HEK293 (cell line): ENCODE data around the gene ACTL6B.

Experiments used
- CTCF ChIA-PET: fragments of 350-600 bp; formaldehyde crosslinking; extraction: SDS; loops from one replicate; lab custom pipeline; 2021; ENCODE audit warnings: antibody characterized with exemption; lab: Yijun Ruan, JAX
- POLR2A ChIA-PET: fragments of 300-600 bp; formaldehyde crosslinking; extraction: SDS; loops from one replicate; lab custom pipeline; 2020; ENCODE audit warnings: antibody characterized with exemption, inconsistent platforms; lab: Yijun Ruan, JAX
- H3K27ac ChIP-seq: fragments of 200-500 bp; sonication (Bioruptor generic); 2 replicates; pipeline ENCODE4 v1.5.1; 2014; ENCODE audit warnings: low read depth, low read length, control low read depth, inconsistent platforms; ENCODE audit errors: extremely low read depth
- H3K36me3 ChIP-seq, 2 experiments: fragments of 200-500 bp in 1 of 2; sonication (Bioruptor generic) in 1 of 2; 1 replicate in 1 of 2; 2 replicates in 1 of 2; pipeline ENCODE4 v1.5.1; 2014 to 2017; ENCODE audit warnings: inconsistent platforms in 2 of 2, low read length in 2 of 2; ENCODE audit not compliant: control insufficient read depth in 2 of 2, insufficient read depth in 1 of 2
- H3K4me1 ChIP-seq: fragments of 200-500 bp; sonication (Bioruptor generic); 2 replicates; pipeline ENCODE4 v1.5.1; 2014; ENCODE audit warnings: mild to moderate bottlenecking, low read length, inconsistent platforms; ENCODE audit not compliant: control insufficient read depth, insufficient read depth
- H3K4me3 ChIP-seq: 2 replicates; pipeline ENCODE4 v1.5.1; 2011; ENCODE audit warnings: low read depth, mild to moderate bottlenecking, control low read depth, low read length, moderate library complexity
- H3K9me3 ChIP-seq: fragments of 200-500 bp; sonication (Bioruptor generic); 2 replicates; pipeline ENCODE4 v1.5.1; 2014; ENCODE audit warnings: low read depth, low read length, inconsistent platforms; ENCODE audit not compliant: control insufficient read depth, insufficient read depth
- BCL11B ChIP-seq: fragments of 450-650 bp; formaldehyde crosslinking; IDR thresholded peaks from 2 replicates; pipeline ENCODE4 v1.5.1; 2016; ENCODE audit warnings: low read depth, missing biosample characterization, missing genetic modification characterization
- EGR2 ChIP-seq: fragments of 450-650 bp; formaldehyde crosslinking; IDR thresholded peaks from 2 replicates; pipeline ENCODE4 v1.5.1; 2016; ENCODE audit warnings: low read depth, missing biosample characterization, missing genetic modification characterization
- ELK4 ChIP-seq: IDR thresholded peaks from 2 replicates; pipeline ENCODE4 v1.6.1; 2011; ENCODE audit warnings: mild to moderate bottlenecking, low read depth, low read length, borderline replicate concordance
- GLIS1 ChIP-seq: fragments of 450-650 bp; formaldehyde crosslinking; IDR thresholded peaks from 2 replicates; pipeline ENCODE4 v1.5.1; 2016; ENCODE audit warnings: missing biosample characterization, missing genetic modification characterization
- GLIS2 ChIP-seq: fragments of 450-650 bp; formaldehyde crosslinking; IDR thresholded peaks from 2 replicates; pipeline ENCODE4 v1.5.1; 2016; ENCODE audit warnings: missing biosample characterization, missing genetic modification characterization
- KLF1 ChIP-seq: fragments of 450-650 bp; formaldehyde crosslinking; IDR thresholded peaks from 2 replicates; pipeline ENCODE4 v1.5.1; 2016; ENCODE audit warnings: missing biosample characterization, missing genetic modification characterization
- KLF10 ChIP-seq: fragments of 450-650 bp; IDR thresholded peaks from 2 replicates; pipeline ENCODE4 v1.5.1; 2018; ENCODE audit warnings: missing biosample characterization, mild to moderate bottlenecking, missing genetic modification characterization
- KLF8 ChIP-seq: fragments of 450-650 bp; formaldehyde crosslinking; IDR thresholded peaks from 2 replicates; pipeline ENCODE4 v1.5.1; 2016; ENCODE audit warnings: missing biosample characterization, missing genetic modification characterization
- MEIS1 ChIP-seq: sonication (generic); formaldehyde crosslinking; IDR thresholded peaks from 2 replicates; pipeline ENCODE4 v1.8.1; 2022; ENCODE audit warnings: missing genetic modification reagents, mild to moderate bottlenecking, borderline replicate concordance
- MYNN ChIP-seq: fragments of 450-650 bp; formaldehyde crosslinking; IDR thresholded peaks from 2 replicates; pipeline ENCODE4 v1.5.1; 2016; ENCODE audit warnings: missing biosample characterization, missing genetic modification characterization, borderline replicate concordance
- PATZ1 ChIP-seq: fragments of 450-650 bp; formaldehyde crosslinking; IDR thresholded peaks from 2 replicates; pipeline ENCODE4 v1.5.1; 2016; ENCODE audit warnings: missing biosample characterization, missing genetic modification characterization
- REST ChIP-seq: fragments of 450-650 bp; formaldehyde crosslinking; IDR thresholded peaks from 2 replicates; pipeline ENCODE4 v1.5.1; 2016; ENCODE audit warnings: missing biosample characterization, missing genetic modification characterization
- SP2 ChIP-seq: fragments of 450-650 bp; formaldehyde crosslinking; IDR thresholded peaks from 2 replicates; pipeline ENCODE4 v1.5.1; 2016; ENCODE audit warnings: missing biosample characterization, missing genetic modification characterization
- SP3 ChIP-seq: fragments of 450-650 bp; formaldehyde crosslinking; IDR thresholded peaks from 2 replicates; pipeline ENCODE4 v1.5.1; 2016; ENCODE audit warnings: missing biosample characterization, missing genetic modification characterization
- ZBTB1 ChIP-seq: fragments of 450-650 bp; formaldehyde crosslinking; IDR thresholded peaks from 2 replicates; pipeline ENCODE4 v1.5.1; 2016; ENCODE audit warnings: missing biosample characterization, missing genetic modification characterization
- ZBTB8A ChIP-seq: fragments of 450-650 bp; formaldehyde crosslinking; IDR thresholded peaks from 2 replicates; pipeline ENCODE4 v1.5.1; 2016; ENCODE audit warnings: missing biosample characterization, missing genetic modification characterization
- ZEB2 ChIP-seq: fragments of 450-650 bp; formaldehyde crosslinking; IDR thresholded peaks from 2 replicates; pipeline ENCODE4 v1.5.1; 2016; ENCODE audit warnings: missing biosample characterization, missing genetic modification characterization
- ZFP3 ChIP-seq: fragments of 450-650 bp; formaldehyde crosslinking; IDR thresholded peaks from 2 replicates; pipeline ENCODE4 v1.5.1; 2016; ENCODE audit warnings: low read depth, missing biosample characterization, missing genetic modification characterization
- ZNF2 ChIP-seq: fragments of 450-650 bp; formaldehyde crosslinking; IDR thresholded peaks from 2 replicates; pipeline ENCODE4 v1.5.1; 2016; ENCODE audit warnings: missing biosample characterization, missing genetic modification characterization
- ZNF211 ChIP-seq: fragments of 450-650 bp; formaldehyde crosslinking; IDR thresholded peaks from 2 replicates; pipeline ENCODE4 v1.5.1; 2016; ENCODE audit warnings: low read depth, missing biosample characterization, missing genetic modification characterization
- ZNF248 ChIP-seq: fragments of 450-650 bp; formaldehyde crosslinking; IDR thresholded peaks from 2 replicates; pipeline ENCODE4 v1.5.1; 2017; ENCODE audit warnings: missing biosample characterization, missing genetic modification characterization
- ZNF335 ChIP-seq: fragments of 450-650 bp; formaldehyde crosslinking; conservative IDR thresholded peaks from 2 replicates; pipeline ENCODE4 v1.5.1; 2016; ENCODE audit warnings: missing biosample characterization, missing genetic modification characterization
- ZNF341 ChIP-seq: fragments of 450-650 bp; formaldehyde crosslinking; IDR thresholded peaks from 2 replicates; pipeline ENCODE4; 2016; ENCODE audit warnings: low read depth, missing biosample characterization, missing genetic modification characterization
- ZNF571 ChIP-seq: fragments of 450-650 bp; formaldehyde crosslinking; IDR thresholded peaks from 2 replicates; pipeline ENCODE4 v1.5.0; 2017; ENCODE audit warnings: missing biosample characterization, missing genetic modification characterization
- ZNF654 ChIP-seq: fragments of 450-650 bp; formaldehyde crosslinking; IDR thresholded peaks from 2 replicates; pipeline ENCODE4 v1.5.1; 2016; ENCODE audit warnings: low read depth, missing biosample characterization, missing genetic modification characterization
- ZNF76 ChIP-seq: fragments of 450-650 bp; formaldehyde crosslinking; IDR thresholded peaks from 2 replicates; pipeline ENCODE4; 2016; ENCODE audit warnings: low read depth, missing biosample characterization, missing genetic modification characterization, borderline replicate concordance
- ZXDB ChIP-seq: fragments of 450-650 bp; formaldehyde crosslinking; IDR thresholded peaks from 2 replicates; pipeline ENCODE4 v1.5.1; 2016; ENCODE audit warnings: missing biosample characterization, missing genetic modification characterization
- TF ChIP-seq, protein P1 (sequence below): fragments of 450-650 bp; formaldehyde crosslinking; optimal IDR thresholded peaks from 2 replicates; pipeline ENCODE3; 2016; ENCODE audit warnings: missing biosample characterization, mild to moderate bottlenecking, missing genetic modification characterization

ACTL6B gene

DNA sequence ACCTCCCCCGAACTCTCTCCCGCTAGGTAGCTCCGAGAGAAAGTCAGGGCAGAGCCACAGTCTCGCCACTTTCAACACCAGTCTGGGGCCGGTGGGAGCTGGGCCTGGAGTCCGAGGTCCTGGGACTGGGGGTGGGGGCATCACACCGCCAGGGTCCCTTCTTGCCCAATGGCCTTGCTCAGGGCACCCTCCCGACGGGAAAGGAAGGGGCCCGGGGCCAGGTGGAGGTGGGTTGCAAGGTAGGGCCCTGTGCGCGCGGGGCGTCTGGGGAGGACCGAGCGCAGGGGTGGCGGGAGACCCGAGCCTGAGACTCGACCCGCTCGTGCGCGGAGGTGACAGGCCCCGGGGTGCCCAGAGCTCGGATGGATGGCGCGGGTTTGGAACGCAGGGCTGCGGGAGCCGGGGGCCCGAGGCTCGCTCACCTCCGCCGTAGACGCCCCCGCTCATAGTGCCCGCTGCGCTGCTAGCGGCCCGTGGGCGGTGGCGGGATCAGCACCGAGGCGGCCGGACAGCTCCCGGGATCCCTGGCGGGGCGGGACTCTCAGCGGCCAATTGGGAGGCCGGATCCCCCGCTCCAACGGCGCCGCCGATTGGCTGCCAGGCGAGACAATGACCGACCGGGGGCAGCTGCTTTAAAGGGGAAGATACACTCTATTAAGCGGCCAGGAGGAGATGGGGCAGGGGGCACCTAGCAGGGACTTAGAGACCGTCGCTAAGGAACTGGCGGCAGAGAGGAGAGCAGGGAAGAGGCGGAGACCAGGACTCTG is at the start of gene ACTL6B:
Gene ACTL6B (minus strand): TSS at position 541 of the 767 bp plus-strand sequence. CDS start 94 bp downstream, at position 447.
- Histone ChIP-seq H3K27ac (no peak within 1 kb of the TSS), H3K4me1 (no peaks in the 10 kb centered on the region), H3K9me3 (no peaks in the 10 kb centered on the region), H3K4me3 (no peak within 1 kb of the TSS), H3K36me3 (no peaks in the 10 kb centered on the region)
- ChIA-PET POLR2A (interaction anchor here (0.7 to 1.0 kb wide), 3 partner anchors 17 to 70 kb away, joined by 3 to 4 read pairs (median 3); partner anchors contain the start of genes FBXO24 and GNB2), CTCF (interaction anchor here (0.6 kb wide), 1 partner anchor 69 kb away, joined by 3 read pairs; no protein-coding TSS in a partner anchor)
- peak; percentile 76; the same call in 1 of the 2 replicates for TF ChIP-seq KLF8 (tag by site-specific recombination)
- TF ChIP-seq EGR2 (tag by site-specific recombination) = peak; percentile 89
- TF ChIP-seq ZNF2 (tag by site-specific recombination) = peak; percentile 34; the same call in 1 of the 2 replicates
- TF ChIP-seq SP2 (tag by site-specific recombination) = peak; percentile 91
- TF ChIP-seq KLF1 (tag by site-specific recombination) = peak; percentile 58
- TF ChIP-seq, protein P1, sequence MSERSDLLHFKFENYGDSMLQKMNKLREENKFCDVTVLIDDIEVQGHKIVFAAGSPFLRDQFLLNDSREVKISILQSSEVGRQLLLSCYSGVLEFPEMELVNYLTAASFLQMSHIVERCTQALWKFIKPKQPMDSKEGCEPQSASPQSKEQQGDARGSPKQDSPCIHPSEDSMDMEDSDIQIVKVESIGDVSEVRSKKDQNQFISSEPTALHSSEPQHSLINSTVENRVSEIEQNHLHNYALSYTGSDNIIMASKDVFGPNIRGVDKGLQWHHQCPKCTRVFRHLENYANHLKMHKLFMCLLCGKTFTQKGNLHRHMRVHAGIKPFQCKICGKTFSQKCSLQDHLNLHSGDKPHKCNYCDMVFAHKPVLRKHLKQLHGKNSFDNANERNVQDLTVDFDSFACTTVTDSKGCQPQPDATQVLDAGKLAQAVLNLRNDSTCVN (tag by site-specific recombination) = peak; percentile 62
- no peak for TF ChIP-seq ZFP3
- TF ChIP-seq ZNF571 (tag by site-specific recombination) = no peak
- peak; percentile 37; the same call in 1 of the 2 replicates for TF ChIP-seq GLIS2
- no peak for TF ChIP-seq BCL11B (tag by site-specific recombination)
- no peak for TF ChIP-seq ZNF211 (tag by site-specific recombination)
- TF ChIP-seq MYNN (tag by site-specific recombination) = 0 out of 2 replicates have a peak, but pooled peaks have one; percentile 28
- TF ChIP-seq ZXDB (tag by site-specific recombination) = 0 out of 2 replicates have a peak, but pooled peaks have one; percentile 23
- TF ChIP-seq ELK4 = no peak
- TF ChIP-seq MEIS1 = no peak
- peak; percentile 100 for TF ChIP-seq REST (tag by site-specific recombination)
- no peak for TF ChIP-seq ZNF341 (tag by site-specific recombination)
- TF ChIP-seq ZEB2 = 0 out of 2 replicates have a peak, but pooled peaks have one; percentile 54
- TF ChIP-seq ZNF248 (tag by site-specific recombination) = no peak
- TF ChIP-seq ZBTB8A (tag by site-specific recombination) = peak; percentile 64
- TF ChIP-seq ZBTB1 (tag by site-specific recombination) = 0 out of 2 replicates have a peak, but pooled peaks have one; percentile 13
- peak; percentile 30; the same call in 1 of the 2 replicates for TF ChIP-seq GLIS1 (tag by site-specific recombination)
- TF ChIP-seq ZNF654 = no peak
- TF ChIP-seq ZNF76 (tag by site-specific recombination) = 0 out of 2 replicates have a peak, but pooled peaks have one; percentile 24
- TF ChIP-seq SP3 (tag by site-specific recombination) = peak; percentile 68
- TF ChIP-seq KLF10 (tag by site-specific recombination) = peak; percentile 89
- TF ChIP-seq PATZ1 (tag by site-specific recombination) = peak; percentile 60
- 0 out of 2 replicates have a peak, but pooled peaks have one; percentile 23 for TF ChIP-seq ZNF335
